ENCODE measurements around the gene PDCD10. TPM values are rescaled to one million over a fixed set of nuclear protein-coding genes. Genes with fewer than 3 reads are reported as not detected.

The PDCD10 gene
- total RNA-seq: 37.7 TPM
- long read RNA-seq, transcript PDCD10-218 (8 exons, 1,276 nt): major isoform, 44 of 94 reads
- long read RNA-seq, transcript PDCD10-208 (9 exons, 1,360 nt): minor isoform, 37 of 94 reads
- long read RNA-seq, partial matches to known transcripts: 3 of 94 reads
- long read RNA-seq, other reads (novel, unspliced or antisense): 7 of 94 reads

- peak; percentile 98 for DNase-seq (ENCODE audit: low spot score)
Observed at GRCh38 chr3:167734498-167735232, at the start of gene PDCD10. Gene PDCD10, minus strand, starts transcription at chr3:167734892. Its CDS starts 14,735 bp downstream, at chr3:167720157.

GRCh38 chr3:167783781-167784180 lies 49.1 kb upstream of the PDCD10 start:
- no peak for DNase-seq (ENCODE audit: low spot score)

DNA sequence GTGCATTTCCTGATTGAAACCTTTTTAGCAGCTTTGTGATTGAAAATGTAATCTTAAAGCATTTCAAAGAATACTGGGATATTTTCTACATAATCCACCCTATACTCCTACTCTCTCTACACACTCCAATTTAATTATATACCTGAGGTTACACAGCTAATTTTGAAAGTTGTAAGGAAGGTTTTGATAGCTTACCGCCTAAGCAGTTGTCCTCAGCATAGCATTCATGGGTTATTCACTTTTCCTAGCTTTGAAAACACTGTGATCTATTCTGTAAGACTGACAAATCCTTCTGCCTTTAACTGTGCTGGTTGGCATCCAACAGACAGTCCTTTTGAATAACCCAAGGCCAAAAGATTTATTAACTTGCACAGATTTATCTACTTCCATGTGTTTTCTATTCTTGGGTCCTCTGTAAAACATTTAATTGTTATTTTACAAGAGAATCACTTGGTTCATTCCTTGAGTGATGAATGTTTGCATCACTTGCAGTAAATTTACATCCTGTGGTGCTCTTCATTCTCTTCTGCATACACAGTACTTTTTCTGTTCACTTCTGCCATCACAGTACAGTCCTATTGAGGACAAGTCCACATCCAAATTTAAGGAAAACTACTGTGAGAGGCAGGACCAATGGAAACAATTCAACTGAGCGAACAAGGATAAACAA lies 45.7 kb upstream of the PDCD10 start:
- DNase-seq (ENCODE audit: low spot score): no peak

- DNase-seq (ENCODE audit: low spot score): no peak
Observed at GRCh38 chr3:167777356-167777755, 42.7 kb upstream of the PDCD10 start.

DNA sequence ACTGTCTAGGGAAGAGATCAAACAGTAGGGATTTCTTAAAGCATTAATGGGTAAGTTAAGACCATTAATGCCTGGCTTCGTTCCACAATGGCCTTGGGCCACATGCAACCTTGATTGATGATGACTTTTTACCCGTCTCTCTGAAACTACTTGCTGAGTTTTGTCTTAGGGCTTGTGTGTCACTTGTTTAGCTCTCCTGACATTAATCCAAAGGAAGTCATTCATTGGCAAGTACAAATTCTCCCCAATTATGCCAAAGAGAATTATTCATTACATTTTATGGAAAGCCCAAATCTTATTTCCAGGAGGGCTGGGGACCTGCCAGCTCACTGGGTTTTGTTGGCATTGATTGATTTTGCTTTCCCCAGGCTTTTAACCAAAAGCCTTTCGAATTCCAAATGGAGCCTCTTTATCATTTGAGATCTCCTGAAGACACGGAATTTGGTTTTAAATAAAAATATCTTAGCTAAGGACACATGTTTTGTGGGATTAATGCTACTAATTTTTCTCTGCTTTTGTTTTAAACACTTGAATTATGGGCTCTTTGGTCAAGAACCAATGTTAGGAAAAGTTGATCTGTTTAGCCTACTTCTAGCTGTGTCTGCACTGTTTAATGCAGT lies 41.5 kb upstream of the PDCD10 start:
- no peak for DNase-seq (ENCODE audit: low spot score)

DNA sequence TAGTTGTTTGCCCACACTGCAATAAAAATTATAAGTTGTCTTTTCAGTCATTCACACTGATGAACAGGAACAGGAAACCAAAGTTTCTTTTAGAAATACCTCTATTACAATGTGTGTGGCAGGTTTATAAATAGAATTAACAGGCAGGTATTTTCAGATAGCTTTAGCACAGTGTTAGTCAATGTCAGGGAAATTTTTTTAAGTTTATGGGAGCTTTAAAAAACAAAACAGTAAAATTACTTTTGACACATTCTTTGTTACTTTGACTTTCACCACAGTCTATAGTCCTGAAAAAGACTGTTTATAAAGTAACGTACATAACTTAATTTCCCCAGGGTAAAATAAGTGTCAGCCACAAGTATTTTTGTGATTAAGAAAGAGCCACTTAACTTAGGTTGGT lies 38.9 kb upstream of the PDCD10 start:
- no peak for DNase-seq (ENCODE audit: low spot score)

GRCh38 chr3:167772992-167773391 lies 38.3 kb upstream of the PDCD10 start:
- no peak for DNase-seq (ENCODE audit: low spot score)

DNA sequence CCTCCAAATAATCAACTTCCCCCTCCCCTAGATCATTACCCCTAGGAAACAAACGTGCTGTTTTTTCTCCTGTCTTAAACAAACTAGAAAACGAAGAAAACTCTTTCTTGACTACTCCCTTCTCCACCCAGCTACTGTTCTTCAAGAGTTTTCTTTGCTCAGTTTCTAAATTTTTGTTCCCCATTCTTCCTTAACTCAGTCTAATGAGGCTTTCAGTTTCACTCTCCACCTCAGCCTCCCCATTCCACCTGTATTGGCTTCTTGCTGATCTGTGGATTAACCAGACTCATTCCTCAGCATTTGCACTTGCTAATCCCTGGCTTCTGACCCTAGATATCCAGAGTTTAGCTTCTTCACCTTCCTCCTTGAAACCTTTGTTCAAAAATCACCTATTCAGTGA lies 27.6 kb upstream of the PDCD10 start:
- DNase-seq (ENCODE audit: low spot score): no peak

DNA sequence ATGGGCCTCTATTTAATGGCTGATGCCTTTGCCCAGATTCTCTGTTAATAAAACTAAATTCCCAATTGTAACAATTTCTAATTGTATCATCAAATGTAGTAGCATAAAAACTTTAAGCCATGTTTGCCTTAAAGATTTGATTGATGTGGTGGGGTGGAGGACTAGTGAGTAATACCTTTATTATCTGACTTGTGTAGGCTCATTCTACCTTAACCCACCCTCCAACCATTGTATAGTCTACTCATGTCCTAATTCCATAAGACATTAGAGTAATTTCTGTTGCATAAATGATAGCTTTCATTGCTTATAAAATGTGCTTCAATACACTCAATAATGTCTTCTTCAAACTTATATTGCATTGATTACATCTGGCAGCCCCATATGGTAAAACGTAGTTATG lies 26.6 kb upstream of the PDCD10 start:
- DNase-seq (ENCODE audit: low spot score): no peak

DNA sequence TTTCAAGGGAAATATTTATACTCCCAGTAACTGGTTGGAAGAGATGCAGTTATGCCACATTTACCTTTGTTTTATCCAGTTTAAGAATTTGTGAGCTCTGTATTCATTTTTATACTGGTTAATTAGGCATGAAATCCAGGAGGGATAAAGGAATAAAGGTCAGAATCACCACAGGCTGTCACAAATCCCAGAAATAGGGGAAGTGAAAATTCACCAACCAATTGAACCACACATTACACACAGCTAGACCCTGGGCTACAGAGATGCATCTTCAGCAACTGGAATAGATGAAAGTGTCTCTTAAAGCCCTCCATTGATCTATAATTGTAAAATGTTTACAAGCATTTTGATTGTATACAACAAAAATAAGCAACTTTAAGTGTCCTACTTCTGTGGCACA lies 19.4 kb upstream of the PDCD10 start:
- DNase-seq (ENCODE audit: low spot score): no peak

DNA sequence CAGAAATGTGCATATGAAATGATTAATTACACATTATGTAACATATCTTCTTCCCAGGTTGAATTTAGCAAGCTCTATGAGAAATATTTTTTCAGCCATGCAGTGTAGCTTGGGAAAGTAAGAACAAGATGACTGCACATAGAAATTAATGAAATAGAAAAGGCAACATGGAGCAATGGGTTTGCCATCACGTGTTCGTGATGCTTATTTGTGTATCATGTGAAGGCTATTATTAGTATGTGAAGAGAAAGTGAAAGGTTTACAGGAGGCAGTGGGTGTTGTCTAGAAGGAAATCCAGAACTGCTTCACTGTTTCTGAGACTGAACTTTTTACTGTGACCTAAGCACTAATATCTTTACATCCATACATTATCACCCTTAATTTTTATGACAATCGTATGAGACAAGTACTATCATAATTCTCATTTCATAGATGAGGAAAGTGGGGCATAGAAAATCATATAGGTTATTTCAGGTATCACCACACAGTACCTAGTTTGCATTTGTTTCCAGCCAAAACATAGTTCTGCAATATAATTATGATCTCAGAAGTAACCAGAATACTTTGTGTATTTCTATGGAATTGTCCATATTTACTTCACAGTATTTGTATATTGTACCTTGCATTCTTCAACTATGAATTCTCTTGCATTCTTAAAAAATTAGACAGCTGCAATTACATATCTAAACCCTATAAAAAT lies 15.7 kb upstream of the PDCD10 start:
- DNase-seq (ENCODE audit: low spot score): no peak

GRCh38 chr3:167749728-167750127 lies 15.0 kb upstream of the PDCD10 start:
- no peak for DNase-seq (ENCODE audit: low spot score)

GRCh38 chr3:167749209-167749608 lies 14.5 kb upstream of the PDCD10 start:
- DNase-seq (ENCODE audit: low spot score): no peak

DNA sequence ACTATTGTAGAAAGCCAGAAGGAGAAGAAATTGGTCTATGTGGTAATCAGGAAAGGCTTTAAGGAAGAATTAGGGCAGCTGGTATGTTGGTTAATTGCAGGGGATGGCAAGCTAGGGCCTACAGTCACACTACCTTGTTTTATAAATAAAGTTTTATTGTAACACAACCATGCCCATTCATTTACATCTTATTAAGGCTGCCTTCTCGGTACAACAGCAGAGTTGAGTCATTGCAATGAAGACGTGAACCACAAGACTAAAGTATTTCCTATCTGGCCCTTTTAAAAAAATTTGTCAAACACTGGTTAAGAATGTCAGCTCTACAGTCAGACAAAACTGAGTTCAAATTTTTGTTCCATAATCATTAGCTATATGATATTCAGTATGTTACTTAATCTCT lies 9.1 kb upstream of the PDCD10 start:
- no peak for DNase-seq (ENCODE audit: low spot score)

DNA sequence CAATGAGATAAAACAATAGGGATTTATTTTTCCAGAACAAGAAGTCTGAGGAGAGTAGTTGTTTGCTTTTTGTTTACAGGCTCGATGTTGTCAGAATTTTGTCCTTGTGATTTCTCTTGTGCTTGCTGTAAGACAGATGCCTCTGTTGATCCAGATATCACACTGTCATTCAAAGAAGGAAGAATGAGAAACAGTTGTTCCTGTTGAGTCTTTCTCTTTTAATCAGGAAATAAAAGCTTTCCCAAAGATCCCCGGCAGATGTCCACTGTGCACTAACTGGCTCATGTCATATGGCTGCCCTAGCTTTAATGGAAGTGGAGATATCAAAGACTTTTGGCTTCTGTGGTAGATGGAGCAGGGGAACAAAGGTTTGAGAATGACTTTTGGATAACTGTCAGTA lies 7.6 kb upstream of the PDCD10 start:
- no peak for DNase-seq (ENCODE audit: low spot score)

DNA sequence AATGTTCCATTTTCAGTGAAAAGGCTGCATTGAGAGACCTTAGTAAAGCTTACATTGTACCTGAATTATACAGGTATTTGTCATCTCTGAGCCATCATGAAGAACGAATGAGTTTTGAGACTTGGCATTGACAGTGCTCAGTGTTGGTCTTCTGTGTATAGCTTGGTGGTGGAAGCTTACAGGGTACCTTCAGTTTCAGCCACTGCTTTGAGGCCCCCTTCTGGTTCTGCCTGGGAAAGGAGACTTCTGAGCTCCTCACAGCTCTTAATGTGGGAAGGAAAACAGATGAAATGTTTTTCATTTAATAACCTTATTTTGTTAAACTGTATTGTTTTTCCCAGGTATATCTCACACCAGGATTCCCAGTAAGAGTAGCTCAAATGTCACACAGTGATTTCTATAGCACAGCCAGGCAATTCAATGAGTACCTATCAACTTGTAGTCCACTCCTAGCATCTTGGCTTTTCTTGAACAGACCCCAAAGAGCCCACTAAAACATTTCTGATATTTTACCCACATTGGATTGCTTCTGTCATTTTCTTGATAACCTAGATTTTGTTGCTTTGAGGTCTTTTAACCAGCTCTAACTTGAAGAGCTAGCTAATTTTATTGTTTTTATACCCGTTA lies 6.4 kb upstream of the PDCD10 start:
- DNase-seq (ENCODE audit: low spot score): no peak

- no peak for DNase-seq (ENCODE audit: low spot score)
Observed at GRCh38 chr3:167739190-167739810, 4.6 kb upstream of the PDCD10 start.

GRCh38 chr3:167738037-167738436 lies 3.3 kb upstream of the PDCD10 start:
- DNase-seq (ENCODE audit: low spot score): no peak

DNA sequence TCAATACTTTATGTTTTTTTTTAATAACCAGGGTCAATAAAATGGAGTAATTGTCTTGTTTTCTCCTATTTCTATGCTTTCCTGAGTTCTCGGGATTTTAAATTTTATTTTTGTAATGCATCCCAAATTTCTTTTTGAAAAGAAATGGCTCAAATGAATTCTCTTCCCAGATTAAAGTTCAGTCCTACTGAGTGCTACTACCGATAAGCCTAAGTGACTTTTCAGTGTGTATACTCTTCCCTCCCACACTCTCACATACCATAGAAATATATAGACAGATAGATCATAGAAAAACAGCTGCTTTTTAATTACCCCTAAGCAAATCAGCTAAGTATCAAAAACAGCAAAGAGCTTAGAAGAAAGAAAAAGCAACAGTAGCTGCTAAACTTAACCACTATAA lies 2.3 kb upstream of the PDCD10 start:
- no peak for DNase-seq (ENCODE audit: low spot score)

DNA sequence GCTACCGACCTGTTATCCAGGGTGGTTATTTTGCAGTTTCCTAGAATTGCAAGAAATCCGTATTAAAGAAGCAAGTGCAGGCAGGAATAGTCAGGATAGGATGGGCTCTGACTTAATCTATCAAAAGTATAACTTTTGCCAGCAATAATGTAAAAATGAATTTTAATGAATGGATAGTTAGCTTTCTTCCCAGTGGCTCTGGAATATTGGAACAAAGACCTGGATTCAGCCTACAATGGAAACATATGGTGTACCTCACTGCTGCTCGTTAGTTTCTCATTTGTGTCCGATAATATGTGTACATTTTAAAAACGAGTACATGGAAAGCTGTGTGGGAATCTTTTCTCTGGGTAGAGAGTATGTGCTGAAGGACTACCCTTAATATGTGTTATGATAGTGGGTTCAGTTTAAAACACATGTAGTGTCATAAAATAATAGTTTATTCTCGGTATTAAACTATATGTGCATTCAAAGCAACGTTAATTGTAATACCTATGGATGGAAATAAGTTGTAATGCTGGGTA lies 1.6 kb upstream of the PDCD10 start:
- DNase-seq (ENCODE audit: low spot score): no peak
